ENCODE results near the gene VWA7. TPM values are rescaled to one million over a fixed set of nuclear protein-coding genes. Genes with fewer than 3 reads are reported as not detected.

The VWA7 gene
- polyA plus RNA-seq, 1 experiment, result 0.29 TPM

DNA sequence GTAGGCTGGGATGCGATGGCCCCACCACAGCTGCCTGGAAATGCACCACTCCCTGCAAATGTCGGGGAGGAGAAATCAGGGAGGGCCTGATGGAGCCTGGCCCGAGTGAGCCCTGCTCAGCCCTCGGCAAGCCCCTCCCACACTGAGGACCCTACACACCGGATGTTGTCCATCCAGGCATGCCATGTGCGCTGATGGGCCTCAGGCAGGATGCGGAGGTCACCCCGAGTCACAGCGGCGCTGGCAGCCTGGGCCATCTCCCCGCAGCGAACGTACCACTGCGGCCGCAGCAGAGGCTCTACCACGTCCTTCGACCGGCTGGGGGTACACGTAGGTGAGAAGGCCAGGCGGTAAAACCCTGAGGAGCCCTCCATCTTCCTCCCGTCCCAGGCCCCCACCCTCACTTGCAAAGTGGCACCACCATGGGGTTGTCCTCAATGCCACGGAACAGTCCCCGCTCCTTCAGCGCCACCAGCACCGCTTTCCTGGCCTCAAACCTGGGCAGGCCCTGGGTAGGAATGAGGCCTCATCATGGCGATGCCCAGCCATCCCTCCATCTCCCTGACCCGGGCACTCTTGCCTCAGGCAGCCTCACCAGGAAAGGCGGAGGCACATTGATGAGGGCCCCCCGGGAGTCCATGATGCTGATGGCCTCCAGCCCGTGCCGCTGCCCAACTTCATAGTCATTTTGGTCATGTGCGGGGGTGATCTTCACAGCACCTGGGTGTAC lies 5.2 kb upstream of the VWA7 start:
- TF ChIP-seq, protein P1, sequence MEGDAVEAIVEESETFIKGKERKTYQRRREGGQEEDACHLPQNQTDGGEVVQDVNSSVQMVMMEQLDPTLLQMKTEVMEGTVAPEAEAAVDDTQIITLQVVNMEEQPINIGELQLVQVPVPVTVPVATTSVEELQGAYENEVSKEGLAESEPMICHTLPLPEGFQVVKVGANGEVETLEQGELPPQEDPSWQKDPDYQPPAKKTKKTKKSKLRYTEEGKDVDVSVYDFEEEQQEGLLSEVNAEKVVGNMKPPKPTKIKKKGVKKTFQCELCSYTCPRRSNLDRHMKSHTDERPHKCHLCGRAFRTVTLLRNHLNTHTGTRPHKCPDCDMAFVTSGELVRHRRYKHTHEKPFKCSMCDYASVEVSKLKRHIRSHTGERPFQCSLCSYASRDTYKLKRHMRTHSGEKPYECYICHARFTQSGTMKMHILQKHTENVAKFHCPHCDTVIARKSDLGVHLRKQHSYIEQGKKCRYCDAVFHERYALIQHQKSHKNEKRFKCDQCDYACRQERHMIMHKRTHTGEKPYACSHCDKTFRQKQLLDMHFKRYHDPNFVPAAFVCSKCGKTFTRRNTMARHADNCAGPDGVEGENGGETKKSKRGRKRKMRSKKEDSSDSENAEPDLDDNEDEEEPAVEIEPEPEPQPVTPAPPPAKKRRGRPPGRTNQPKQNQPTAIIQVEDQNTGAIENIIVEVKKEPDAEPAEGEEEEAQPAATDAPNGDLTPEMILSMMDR (IDR thresholded peaks at IDR 0.05; ENCODE audit: insufficient read depth, low read depth, low read length), result no peak
- H3K36me3 ChIP-seq (ENCODE audit: control insufficient read depth, insufficient read depth, low read length), result peaks cover 48% of the 10 kb centered on the region
- POLR2A ChIA-PET, result no interaction called here
- CTCF ChIA-PET, result no interaction called here
- DNase-seq (ENCODE audit: low read depth), result no peak
- H3K4me3 ChIP-seq (ENCODE audit: low read depth, low read length), result no peak overlapping the region
- no peaks in the 10 kb centered on the region for H3K27me3 ChIP-seq (ENCODE audit: control insufficient read depth, insufficient read depth, low read length)

DNA sequence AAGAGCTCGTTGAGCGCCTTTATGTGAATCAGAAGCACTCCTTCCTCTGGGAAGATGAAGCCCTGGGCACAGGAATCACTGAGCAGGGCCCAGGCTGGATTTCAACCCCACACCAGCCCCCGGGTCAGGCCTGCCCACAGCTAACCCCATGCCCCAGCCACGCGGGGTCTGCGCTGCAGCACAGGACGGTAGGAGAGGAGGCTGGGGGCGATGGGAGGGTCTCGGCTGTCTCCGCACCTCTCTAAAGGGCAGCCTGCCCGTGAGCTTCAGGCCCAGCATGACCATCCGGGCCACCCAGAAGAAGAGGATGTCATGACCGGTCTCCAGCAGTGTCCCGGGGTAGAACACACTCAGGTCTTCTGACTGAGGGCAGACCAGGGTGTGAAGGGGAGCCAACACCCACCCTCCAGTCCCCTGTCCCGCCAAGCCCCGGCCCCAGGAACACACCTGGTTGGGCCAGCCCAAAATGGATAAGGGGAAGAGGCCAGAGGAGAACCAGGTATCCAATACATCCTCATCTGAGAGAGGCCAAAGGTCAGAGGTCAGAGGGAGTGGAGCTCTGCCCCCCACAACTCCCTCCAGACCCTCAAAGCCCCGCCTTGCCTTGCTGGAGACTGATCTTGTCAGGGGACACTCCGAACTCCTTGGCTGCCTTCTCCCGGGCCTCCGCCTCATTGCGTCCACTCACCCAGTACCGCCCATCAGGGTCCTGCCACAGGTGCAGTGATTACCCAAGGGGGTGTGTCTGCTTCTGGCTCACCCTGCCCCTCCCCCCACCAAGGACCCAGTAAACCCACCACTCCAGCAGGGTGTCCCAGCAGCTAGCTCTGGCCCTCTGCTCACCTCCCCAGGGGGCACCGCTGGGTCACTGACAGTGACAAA lies 4.4 kb upstream of the VWA7 start:
- ChIA-PET POLR2A (no interaction called here), CTCF (interaction anchor here (3.3 kb wide), 1 partner anchor 12 kb away, joined by 14 read pairs; no protein-coding TSS in a partner anchor)
- no peak overlapping the region for H3K4me3 ChIP-seq (ENCODE audit: low read depth, low read length)
- H3K36me3 ChIP-seq (ENCODE audit: control insufficient read depth, insufficient read depth, low read length), result peaks cover 48% of the 10 kb centered on the region
- no peak for DNase-seq (ENCODE audit: low read depth)
- H3K27me3 ChIP-seq (ENCODE audit: control insufficient read depth, insufficient read depth, low read length), result no peaks in the 10 kb centered on the region
- TF ChIP-seq, protein P1 (IDR thresholded peaks at IDR 0.05; ENCODE audit: insufficient read depth, low read depth, low read length), result no peak

DNA sequence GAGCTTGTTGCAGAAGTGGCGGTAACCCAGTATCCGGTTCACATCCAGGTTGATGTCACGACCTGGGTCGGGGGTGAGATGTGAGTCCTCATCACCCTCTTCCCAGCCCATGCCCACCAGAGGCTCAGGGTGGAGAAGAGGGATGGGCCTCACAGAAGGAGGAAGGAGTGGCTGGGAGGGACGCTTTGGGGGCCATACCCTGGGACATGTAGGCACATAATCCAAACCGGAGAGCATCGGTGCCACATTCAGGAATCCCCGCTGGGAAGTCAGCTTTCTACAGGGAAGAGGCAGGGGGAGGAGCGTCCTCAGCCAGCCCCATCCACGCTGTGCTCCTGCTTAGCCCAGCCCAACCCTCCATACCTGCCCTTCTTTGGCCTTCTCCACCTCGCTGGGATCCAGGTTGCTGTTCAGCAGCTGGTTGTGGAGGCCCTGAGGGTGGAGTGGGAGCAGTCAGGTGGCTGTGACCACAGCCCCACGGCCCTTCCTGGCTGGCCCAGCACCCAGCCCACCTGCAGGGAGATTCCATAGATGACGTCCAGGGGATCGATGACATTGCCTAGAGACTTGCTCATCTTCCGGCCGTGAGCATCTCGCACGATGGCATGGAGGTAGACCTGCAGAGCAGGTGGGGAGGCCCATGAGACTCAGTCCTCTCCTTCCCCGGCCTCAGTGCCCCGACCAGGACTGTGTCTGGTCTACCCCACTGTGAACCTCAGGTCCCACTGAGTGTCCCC lies 3.5 kb upstream of the VWA7 start:
- Histone ChIP-seq H3K36me3 (ENCODE audit: control insufficient read depth, insufficient read depth, low read length) (peaks cover 48% of the 10 kb centered on the region), H3K4me3 (ENCODE audit: low read depth, low read length) (no peak overlapping the region), H3K27me3 (ENCODE audit: control insufficient read depth, insufficient read depth, low read length) (no peaks in the 10 kb centered on the region)
- DNase-seq (ENCODE audit: low read depth), result no peak
- ChIA-PET POLR2A (no interaction called here), CTCF (interaction anchor here (1.1 to 3.3 kb wide), 2 partner anchors 11 kb away, joined by 4 to 14 read pairs; no protein-coding TSS in a partner anchor)
- TF ChIP-seq, protein P1 (IDR thresholded peaks at IDR 0.05; ENCODE audit: insufficient read depth, low read depth, low read length), result no peak

DNA sequence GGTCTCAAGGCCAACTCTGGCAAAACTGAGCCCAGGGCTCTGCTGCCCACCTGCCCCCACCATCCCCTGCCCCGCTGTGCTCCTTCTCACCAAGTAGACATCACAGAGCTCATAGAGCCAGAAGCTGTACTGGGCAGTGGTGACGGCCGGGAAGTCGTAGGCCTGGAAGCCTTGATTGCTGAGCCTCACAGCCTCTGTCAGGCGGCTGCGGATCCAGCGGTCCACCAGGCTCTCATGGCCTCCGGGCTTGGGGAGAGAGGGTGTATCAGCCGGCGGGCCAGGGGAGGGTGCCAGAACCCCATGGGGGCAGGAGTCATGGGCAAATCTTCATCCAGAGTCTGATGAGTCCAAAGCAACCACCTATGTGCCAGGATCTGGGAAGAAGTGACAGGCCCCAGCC lies 2.8 kb upstream of the VWA7 start:
- ChIA-PET POLR2A (no interaction called here), CTCF (interaction anchor here (1.1 to 3.3 kb wide), 2 partner anchors 10 to 11 kb away, joined by 4 to 14 read pairs; no protein-coding TSS in a partner anchor)
- H3K36me3 ChIP-seq (ENCODE audit: control insufficient read depth, insufficient read depth, low read length), result peaks cover 43% of the 10 kb centered on the region

More for the DNA sequence above, 2.8 kb upstream of the VWA7 start:
- Histone ChIP-seq H3K27me3 (ENCODE audit: control insufficient read depth, insufficient read depth, low read length) (no peaks in the 10 kb centered on the region), H3K4me3 (ENCODE audit: low read depth, low read length) (no peak overlapping the region)
- TF ChIP-seq, protein P1 (IDR thresholded peaks at IDR 0.05; ENCODE audit: insufficient read depth, low read depth, low read length), result no peak
- DNase-seq (ENCODE audit: low read depth), result no peak

Measured in BJ (cell line).